Umbilical cord (tissue), 2 donors: ENCODE results near the gene C9orf72. TPM values are rescaled to one million over a fixed set of nuclear protein-coding genes. Genes with fewer than 3 reads are reported as not detected.
"Not testable (repeated sequence)": the region's sequence is repeated elsewhere in the genome, so short reads cannot be mapped to it uniquely, and the experiment has no call there.

Source experiments
- DNase-seq: peaks from one replicate; pipeline ENCODE4 v3.0.0-alpha.2; 2015; ENCODE audit warnings: low spot score
- total RNA-seq: library from RNA; depleted of rRNA; stranded (reverse); fragments of >200 nt; gene quantifications from one replicate; pipeline ENCODE4 v1.2.3, GENCODE V29; 2014; ENCODE audit warnings: low replicate concordance; ENCODE audit not compliant: insufficient read depth

C9orf72 gene
- total RNA-seq, result 19.3 TPM

- DNase-seq, result no peak
These were observed at the start of gene C9orf72 for GRCh38 chr9:27572918-27573633. C9orf72 (minus strand) TSS chr9:27573481; CDS start chr9:27567120, 6,361 bp downstream.

- no peak for DNase-seq
These were observed 49.5 kb upstream of the C9orf72 start for GRCh38 chr9:27622693-27623340.

GRCh38 chr9:27619743-27620142 lies 46.5 kb upstream of the C9orf72 start:
- no peak for DNase-seq

GRCh38 chr9:27618066-27618465 lies 44.8 kb upstream of the C9orf72 start:
- no peak for DNase-seq

GRCh38 chr9:27614551-27614950 lies 41.3 kb upstream of the C9orf72 start:
- no peak for DNase-seq

- DNase-seq, result not testable (repeated sequence)
These were observed 38.8 kb upstream of the C9orf72 start for GRCh38 chr9:27612036-27612435.

- DNase-seq, result no peak
These were observed 37.3 kb upstream of the C9orf72 start for GRCh38 chr9:27610622-27611021.

- DNase-seq, result peak; percentile 70
These were observed 29.7 kb upstream of the C9orf72 start for GRCh38 chr9:27602954-27603353.

GRCh38 chr9:27602142-27602861 lies 29.0 kb upstream of the C9orf72 start:
- no peak for DNase-seq

GRCh38 chr9:27601396-27601795 lies 28.1 kb upstream of the C9orf72 start:
- DNase-seq, result no peak

GRCh38 chr9:27600256-27600655 lies 27.0 kb upstream of the C9orf72 start:
- no peak for DNase-seq

GRCh38 chr9:27599870-27600238 lies 26.6 kb upstream of the C9orf72 start:
- DNase-seq, result no peak

- DNase-seq, result no peak
These were observed 26.0 kb upstream of the C9orf72 start for GRCh38 chr9:27599102-27599869.

- no peak for DNase-seq
These were observed 22.5 kb upstream of the C9orf72 start for GRCh38 chr9:27595733-27596132.

GRCh38 chr9:27591672-27592071 lies 18.4 kb upstream of the C9orf72 start:
- DNase-seq, result no peak

GRCh38 chr9:27591093-27591492 lies 17.8 kb upstream of the C9orf72 start:
- DNase-seq, result no peak

GRCh38 chr9:27590651-27591050 lies 17.4 kb upstream of the C9orf72 start:
- DNase-seq, result no peak

- DNase-seq, result no peak
These were observed 16.2 kb upstream of the C9orf72 start for GRCh38 chr9:27589462-27589861.

GRCh38 chr9:27586304-27586703 lies 13.0 kb upstream of the C9orf72 start:
- DNase-seq, result no peak

GRCh38 chr9:27584931-27585330 lies 11.7 kb upstream of the C9orf72 start:
- DNase-seq, result no peak

- no peak for DNase-seq
These were observed 9.5 kb upstream of the C9orf72 start for GRCh38 chr9:27582794-27583193.

GRCh38 chr9:27581826-27582225 lies 8.5 kb upstream of the C9orf72 start:
- no peak for DNase-seq
